ENCODE data around the gene VASP.

GRCh38 chr19:45508417-45508860 is 1.2 kb downstream of the VASP start:
- no peak for TF ChIP-seq CBFB (CRISPR knock-in tag; IDR thresholded peaks at IDR 0.05; ENCODE audit: low read depth)
- no peak for TF ChIP-seq GABPB1 (CRISPR knock-in tag; IDR thresholded peaks at IDR 0.05)
- TF ChIP-seq SP1 (CRISPR knock-in tag; conservative IDR thresholded peaks at IDR 0.05): peak; percentile 54
- TF ChIP-seq CTCF (IDR thresholded peaks at IDR 0.05): no peak
- TF ChIP-seq ATF2 (CRISPR knock-in tag; IDR thresholded peaks at IDR 0.05; ENCODE audit: borderline replicate concordance, low read depth): no peak

All from WTC11 (cell line).